Kidney (tissue), 14 donors: ENCODE measurements around the gene RPS18. TPM values are rescaled to one million over a fixed set of nuclear protein-coding genes. Genes with fewer than 3 reads are reported as not detected.

Experiments used
- DNase-seq, 5 donors: peaks; one replicate each; pipeline ENCODE4 v3.0.0-alpha.2; 2013 to 2020
- FAIRE-seq: peaks from 2 replicates; lab custom pipeline; 2012; peaks lifted over from hg19 to GRCh38; lab: Jason Lieb, UNC
- H3K27ac ChIP-seq, 2 donors: one replicate each; pipeline ENCODE4 v1.7.0; 2013; ENCODE audit warnings: low read depth in 2 of 2, low read length in 2 of 2, inconsistent platforms in 1 of 2
- H3K27me3 ChIP-seq: one replicate; pipeline ENCODE4 v1.7.1; 2013; ENCODE audit warnings: low read length, inconsistent platforms; ENCODE audit not compliant: control insufficient read depth, insufficient read depth
- H3K36me3 ChIP-seq, 3 donors: one replicate each; pipeline versions ENCODE4 v1.7.0 to v1.7.1; 2013; ENCODE audit warnings: low read length in 3 of 3, control low read depth in 1 of 3, inconsistent platforms in 1 of 3; ENCODE audit not compliant: insufficient read depth in 3 of 3, control insufficient read depth in 2 of 3
- H3K4me1 ChIP-seq, 3 donors: one replicate each; pipeline versions ENCODE4 v1.7.0 to v1.7.1; 2013; ENCODE audit warnings: low read length in 3 of 3, inconsistent platforms in 1 of 3, low read depth in 1 of 3; ENCODE audit not compliant: control insufficient read depth in 2 of 3, insufficient read depth in 2 of 3
- H3K4me3 ChIP-seq, 3 donors: one replicate each; pipeline versions ENCODE4 v1.7.0 to v1.8.1; 2013; ENCODE audit warnings: low read length in 3 of 3, control low read depth in 1 of 3, inconsistent platforms in 1 of 3
- H3K9ac ChIP-seq, 3 donors: one replicate each; pipeline versions ENCODE4 v1.7.0 to v1.7.1; 2013; ENCODE audit warnings: low read length in 3 of 3, control low read depth in 1 of 3, inconsistent platforms in 1 of 3
- H3K9me3 ChIP-seq, 3 donors: one replicate each; pipeline versions ENCODE4 v1.7.0 to v1.7.1; 2013; ENCODE audit warnings: low read length in 3 of 3, control low read depth in 1 of 3, inconsistent platforms in 1 of 3; ENCODE audit not compliant: control insufficient read depth in 2 of 3, insufficient read depth in 1 of 3
- intact Hi-C: fragments of 100-400 bp; cut with DNase I; formaldehyde crosslinking; loops from one replicate; pipeline ENCODE4 v1.11.1; 2022
- microRNA-seq: library from miRNA; unstranded; fragments of <30 nt; microRNA quantifications from one replicate; pipeline ENCODE4 v1.2.0, GENCODE V29; 2020
- polyA plus RNA-seq: library from polyadenylated mRNA; stranded (reverse); fragments of 350-450 nt; fragmentation: Illumina TruSeq; extraction: RNeasy Lipid Tissue Mini Kit (QIAGEN cat#74804); gene quantifications from one replicate; pipeline ENCODE4 v1.2.3, GENCODE V29; 2014; ENCODE audit warnings: low read depth, low replicate concordance; ENCODE audit not compliant: insufficient read depth
- total RNA-seq: library from RNA; stranded (reverse); fragmentation: NEBNext Ultra II Directional; extraction: Animal tissue kit (Norgen Biotek cat#: 25700); gene quantifications from one replicate; pipeline ENCODE4 v1.2.1, GENCODE V29; 2021
- TF ChIP-seq, protein P1 (sequence below): IDR thresholded peaks from 3 replicates; pipeline ENCODE4 v1.5.1; 2012; ENCODE audit warnings: mild to moderate bottlenecking, moderate library complexity, borderline replicate concordance; ENCODE audit not compliant: insufficient read depth; ENCODE audit errors: extremely low read depth
- donor health status: control.
- donor health status: control.
- donor health status: control.
- donor health status: control.
- donor health status: control.
- donor health status: DM: yes; HTN: yes; CAD: no.
- donor health status: Normal renal cell carcinoma (clear cell type).

RPS18 gene
- total and polyA plus RNA-seq, 2 donors from 2014 or later: 1,706 to 2,618 TPM

DNA sequence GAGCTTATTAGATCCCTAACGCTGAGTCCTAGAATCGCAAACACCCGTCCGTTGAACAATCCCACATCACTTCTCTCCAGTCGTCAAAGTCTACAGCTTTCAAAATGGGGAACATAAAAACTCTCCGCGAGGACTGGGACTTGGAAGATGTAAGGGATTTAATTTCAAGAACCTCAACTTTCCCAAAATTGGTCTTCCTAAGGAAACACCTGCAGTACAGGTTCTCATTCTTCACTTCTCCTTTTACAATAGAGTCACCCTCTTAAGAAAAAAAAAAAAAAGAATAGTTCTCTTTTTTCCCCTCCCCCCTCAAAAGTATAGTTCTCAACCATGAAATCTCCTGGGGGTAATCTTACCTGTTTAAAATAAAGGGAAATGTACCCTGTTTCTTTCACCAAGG lies 52.2 kb downstream of the RPS18 start:
- no peaks in the 10 kb centered on the region for H3K27me3 ChIP-seq
- peak overlapping the region in 2 of 3 donors; percentile 81 to 91 for H3K4me3 ChIP-seq
- H3K9ac ChIP-seq: peak overlapping the region in 1 of 3 donors; percentile 97
- intact Hi-C loops: no loop called here
- TF ChIP-seq, protein P1, sequence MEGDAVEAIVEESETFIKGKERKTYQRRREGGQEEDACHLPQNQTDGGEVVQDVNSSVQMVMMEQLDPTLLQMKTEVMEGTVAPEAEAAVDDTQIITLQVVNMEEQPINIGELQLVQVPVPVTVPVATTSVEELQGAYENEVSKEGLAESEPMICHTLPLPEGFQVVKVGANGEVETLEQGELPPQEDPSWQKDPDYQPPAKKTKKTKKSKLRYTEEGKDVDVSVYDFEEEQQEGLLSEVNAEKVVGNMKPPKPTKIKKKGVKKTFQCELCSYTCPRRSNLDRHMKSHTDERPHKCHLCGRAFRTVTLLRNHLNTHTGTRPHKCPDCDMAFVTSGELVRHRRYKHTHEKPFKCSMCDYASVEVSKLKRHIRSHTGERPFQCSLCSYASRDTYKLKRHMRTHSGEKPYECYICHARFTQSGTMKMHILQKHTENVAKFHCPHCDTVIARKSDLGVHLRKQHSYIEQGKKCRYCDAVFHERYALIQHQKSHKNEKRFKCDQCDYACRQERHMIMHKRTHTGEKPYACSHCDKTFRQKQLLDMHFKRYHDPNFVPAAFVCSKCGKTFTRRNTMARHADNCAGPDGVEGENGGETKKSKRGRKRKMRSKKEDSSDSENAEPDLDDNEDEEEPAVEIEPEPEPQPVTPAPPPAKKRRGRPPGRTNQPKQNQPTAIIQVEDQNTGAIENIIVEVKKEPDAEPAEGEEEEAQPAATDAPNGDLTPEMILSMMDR: no peak
- peaks cover 5 to 14% (median 11%) of the 10 kb centered on the region in 3 donors for H3K36me3 ChIP-seq
- H3K4me1 ChIP-seq: peaks cover 0 to 17% (median 10%) of the 10 kb centered on the region in 3 donors
- H3K27ac ChIP-seq: no peak overlapping the region
- no peak for FAIRE-seq
- H3K9me3 ChIP-seq: no peaks in the 10 kb centered on the region
- peak in 1 of 5 donors; percentile 11 for DNase-seq

Small RNA genes lying within 50 kb of the gene (microRNA-seq; reads per million reads assigned to microRNA genes)
- gene MIR6834 (not detected), gene MIR6873 (not detected)

Other genes with a start within 250 kb of the RPS18 start
- 200 TPM for gene HLA-DPA1, start 198.4 kb upstream of the RPS18 start, total RNA-seq
- gene HLA-DPA1, start 198.4 kb upstream of the RPS18 start, polyA plus RNA-seq: 154 TPM
- gene HLA-DPB1, start 196.1 kb upstream of the RPS18 start, total RNA-seq: 181 TPM
- 141 TPM for gene HLA-DPB1, start 196.1 kb upstream of the RPS18 start, polyA plus RNA-seq
- gene COL11A2, start 79.6 kb upstream of the RPS18 start, total RNA-seq: 0.85 TPM
- gene COL11A2, start 79.6 kb upstream of the RPS18 start, polyA plus RNA-seq: 2.3 TPM
- gene RXRB, start 71.4 kb upstream of the RPS18 start, total RNA-seq: 52.2 TPM
- 35.7 TPM for gene RXRB, start 71.4 kb upstream of the RPS18 start, polyA plus RNA-seq
- gene SLC39A7, start 71.2 kb upstream of the RPS18 start, total RNA-seq: 83.3 TPM
- 118 TPM for gene SLC39A7, start 71.2 kb upstream of the RPS18 start, polyA plus RNA-seq
- gene HSD17B8, start 67.4 kb upstream of the RPS18 start, total RNA-seq: 26.6 TPM
- gene HSD17B8, start 67.4 kb upstream of the RPS18 start, polyA plus RNA-seq: 83.0 TPM
- 47.2 TPM for gene RING1, start 63.6 kb upstream of the RPS18 start, total RNA-seq
- 48.6 TPM for gene RING1, start 63.6 kb upstream of the RPS18 start, polyA plus RNA-seq
- 64.4 TPM for gene VPS52, start 199 bp upstream of the RPS18 start, total RNA-seq
- gene VPS52, start 199 bp upstream of the RPS18 start, polyA plus RNA-seq: 35.8 TPM
- 20.2 TPM for gene B3GALT4, start 5.0 kb downstream of the RPS18 start, total RNA-seq
- 14.0 TPM for gene B3GALT4, start 5.0 kb downstream of the RPS18 start, polyA plus RNA-seq
- 40.3 TPM for gene WDR46, start 17.2 kb downstream of the RPS18 start, total RNA-seq
- gene WDR46, start 17.2 kb downstream of the RPS18 start, polyA plus RNA-seq: 46.5 TPM
- gene PFDN6, start 17.5 kb downstream of the RPS18 start, total RNA-seq: 46.8 TPM
- 159 TPM for gene PFDN6, start 17.5 kb downstream of the RPS18 start, polyA plus RNA-seq
- 92.4 TPM for gene RGL2, start 26.9 kb downstream of the RPS18 start, total RNA-seq
- gene RGL2, start 26.9 kb downstream of the RPS18 start, polyA plus RNA-seq: 56.2 TPM
- 217 TPM for gene TAPBP, start 42.0 kb downstream of the RPS18 start, total RNA-seq
- gene TAPBP, start 42.0 kb downstream of the RPS18 start, polyA plus RNA-seq: 53.5 TPM
- gene ZBTB22, start 45.7 kb downstream of the RPS18 start, total RNA-seq: 22.9 TPM
- gene ZBTB22, start 45.7 kb downstream of the RPS18 start, polyA plus RNA-seq: 16.3 TPM
- 35.5 TPM for gene DAXX, start 50.9 kb downstream of the RPS18 start, total RNA-seq
- gene DAXX, start 50.9 kb downstream of the RPS18 start, polyA plus RNA-seq: 23.7 TPM
- gene KIFC1, start 119.7 kb downstream of the RPS18 start, total RNA-seq: 2.3 TPM
- not detected for gene KIFC1, start 119.7 kb downstream of the RPS18 start, polyA plus RNA-seq
- gene PHF1, start 138.9 kb downstream of the RPS18 start, total RNA-seq: 63.8 TPM
- gene PHF1, start 138.9 kb downstream of the RPS18 start, polyA plus RNA-seq: 87.6 TPM
- 163 TPM for gene CUTA, start 146.0 kb downstream of the RPS18 start, total RNA-seq
- 433 TPM for gene CUTA, start 146.0 kb downstream of the RPS18 start, polyA plus RNA-seq
- 17.8 TPM for gene SYNGAP1, start 148.0 kb downstream of the RPS18 start, total RNA-seq
- gene SYNGAP1, start 148.0 kb downstream of the RPS18 start, polyA plus RNA-seq: 2.7 TPM
- gene ZBTB9, start 182.5 kb downstream of the RPS18 start, total RNA-seq: 11.5 TPM
- 6.4 TPM for gene ZBTB9, start 182.5 kb downstream of the RPS18 start, polyA plus RNA-seq